HG03108 (cell line): ENCODE results near the gene HNF1B.

Source experiments
- ATAC-seq: cut with Tn5 transposase; IDR thresholded peaks from one replicate; pipeline ENCODE4 v1.9.1; 2021; ENCODE audit warnings: moderate library complexity; ENCODE audit not compliant: unreplicated experiment

Gene HNF1B

GRCh38 chr17:37737081-37737480, 7.8 kb downstream of the HNF1B start:
- ATAC-seq: no peak

- ATAC-seq: no peak
These were observed 8.4 kb downstream of the HNF1B start for GRCh38 chr17:37736428-37736827.

GRCh38 chr17:37735165-37735564, 9.7 kb downstream of the HNF1B start:
- no peak for ATAC-seq

DNA sequence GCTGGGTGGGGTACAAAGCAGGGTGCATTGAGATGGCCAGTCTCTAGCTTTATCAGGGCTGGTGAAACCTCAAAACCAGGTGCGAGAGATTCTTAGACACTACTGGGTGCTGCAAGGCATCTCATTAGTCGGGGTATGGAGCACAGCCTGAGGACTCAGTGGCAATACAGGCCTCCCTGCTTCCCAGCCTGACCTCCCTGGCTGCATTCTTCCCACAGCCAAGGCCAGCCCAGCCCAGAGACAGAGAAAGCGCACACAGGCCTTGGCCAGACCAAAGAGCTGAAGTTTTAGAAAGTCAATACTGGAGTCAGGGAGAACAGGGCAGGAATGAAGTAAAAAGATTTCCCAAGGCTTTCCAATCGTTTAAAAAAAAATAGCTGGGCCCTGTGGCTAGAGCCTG, 12.5 kb downstream of the HNF1B start:
- no peak for ATAC-seq

GRCh38 chr17:37731056-37731455, 13.8 kb downstream of the HNF1B start:
- ATAC-seq: no peak

GRCh38 chr17:37729905-37730304, 15.0 kb downstream of the HNF1B start:
- ATAC-seq: no peak

GRCh38 chr17:37726891-37727675, 17.8 kb downstream of the HNF1B start:
- no peak for ATAC-seq

GRCh38 chr17:37726248-37726647, 18.6 kb downstream of the HNF1B start:
- ATAC-seq: no peak

- no peak for ATAC-seq
These were observed 19.2 kb downstream of the HNF1B start for GRCh38 chr17:37725601-37726146.

- no peak for ATAC-seq
These were observed 19.8 kb downstream of the HNF1B start for GRCh38 chr17:37725021-37725595.

DNA sequence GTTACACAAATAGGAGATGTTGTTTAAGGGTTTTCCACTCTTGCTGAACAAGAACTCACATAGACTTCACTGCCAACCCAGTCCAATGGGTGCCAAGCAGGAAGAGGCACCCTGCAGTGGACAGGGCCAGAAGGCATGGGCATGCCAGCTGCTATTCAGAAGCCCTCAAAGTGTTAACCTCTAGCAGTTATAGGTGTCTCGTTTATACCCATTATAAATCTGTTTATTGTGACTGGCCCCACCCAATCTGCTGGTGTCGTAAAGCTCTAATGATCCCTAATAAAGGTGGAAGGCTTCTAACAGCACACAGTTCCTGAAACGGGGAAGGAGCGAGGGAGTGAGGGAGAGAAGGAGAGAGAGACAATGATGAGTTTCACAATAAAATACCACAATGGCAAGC, 23.9 kb downstream of the HNF1B start:
- ATAC-seq: no peak

DNA sequence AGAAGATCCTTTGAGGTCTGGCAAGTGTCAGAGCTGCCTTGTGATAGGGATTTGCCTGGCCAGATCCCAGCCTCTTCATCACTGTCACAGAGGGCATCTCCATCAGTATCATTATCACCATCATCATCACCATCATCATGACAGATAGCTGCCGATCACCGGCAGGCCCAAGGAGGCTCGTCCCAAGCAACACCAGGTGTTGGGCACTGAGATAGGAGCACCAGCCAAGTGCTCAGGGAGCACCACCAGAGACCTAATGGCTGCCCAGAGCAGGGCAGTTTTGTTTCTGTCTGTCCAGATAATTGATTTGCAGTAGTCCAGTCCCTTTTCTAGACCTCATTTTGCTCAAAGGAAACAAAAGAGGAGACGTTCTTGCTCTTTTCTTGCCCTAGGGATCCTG, 25.0 kb downstream of the HNF1B start:
- ATAC-seq: no peak

- ATAC-seq: no peak
These were observed 26.4 kb downstream of the HNF1B start for GRCh38 chr17:37718324-37719048.

DNA sequence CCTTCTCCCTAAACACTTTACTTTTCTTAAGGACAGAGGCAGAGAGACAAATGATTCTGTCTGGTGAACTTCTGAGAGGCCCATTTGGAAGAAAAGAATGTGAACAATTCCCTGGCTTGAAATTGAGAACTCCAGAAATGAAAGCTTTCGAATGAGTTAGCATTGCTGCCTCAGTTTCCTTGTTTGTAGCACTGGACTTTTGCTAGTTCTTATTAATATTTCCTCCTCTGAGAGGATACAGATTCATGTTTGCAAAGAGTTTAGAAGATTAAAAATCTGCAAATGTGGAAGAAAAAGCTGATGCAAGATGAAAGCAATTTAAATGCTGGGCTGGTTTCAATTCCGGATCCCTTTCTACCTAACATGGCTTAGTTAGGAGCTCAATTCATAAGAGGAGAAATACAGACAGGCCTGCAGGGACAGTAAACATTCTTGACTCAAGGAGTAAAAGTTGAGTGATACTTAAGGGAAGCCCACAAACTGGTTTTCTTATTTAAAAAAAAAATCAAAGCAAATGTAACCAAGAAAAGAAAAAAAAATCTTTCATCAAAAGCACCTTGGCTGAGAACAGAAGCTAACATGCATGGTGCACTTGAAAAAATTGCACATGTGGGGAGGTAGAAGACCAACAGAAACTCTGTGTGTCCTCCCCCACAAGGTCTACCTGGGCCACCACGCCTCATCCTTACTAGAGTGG, 27.1 kb downstream of the HNF1B start:
- no peak for ATAC-seq

DNA sequence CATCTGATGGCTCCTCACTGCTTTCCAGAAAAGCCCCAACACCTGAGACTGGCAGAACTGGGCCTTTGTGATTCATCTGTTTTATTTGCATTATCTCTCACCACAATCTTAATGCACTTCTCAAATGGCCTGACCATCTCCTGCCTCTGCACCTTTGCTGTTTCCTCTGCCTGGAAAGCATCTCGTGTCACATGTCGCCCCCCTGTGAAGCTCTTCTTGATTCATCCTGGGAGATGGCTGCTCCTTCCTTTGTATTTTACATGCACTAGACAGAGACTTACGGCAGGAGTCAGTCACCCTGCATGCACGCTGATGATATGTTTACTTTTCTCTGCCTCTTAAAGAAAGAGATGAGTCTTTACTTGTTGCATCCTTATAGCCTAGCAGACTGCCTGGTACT, 30.0 kb downstream of the HNF1B start:
- ATAC-seq: no peak

DNA sequence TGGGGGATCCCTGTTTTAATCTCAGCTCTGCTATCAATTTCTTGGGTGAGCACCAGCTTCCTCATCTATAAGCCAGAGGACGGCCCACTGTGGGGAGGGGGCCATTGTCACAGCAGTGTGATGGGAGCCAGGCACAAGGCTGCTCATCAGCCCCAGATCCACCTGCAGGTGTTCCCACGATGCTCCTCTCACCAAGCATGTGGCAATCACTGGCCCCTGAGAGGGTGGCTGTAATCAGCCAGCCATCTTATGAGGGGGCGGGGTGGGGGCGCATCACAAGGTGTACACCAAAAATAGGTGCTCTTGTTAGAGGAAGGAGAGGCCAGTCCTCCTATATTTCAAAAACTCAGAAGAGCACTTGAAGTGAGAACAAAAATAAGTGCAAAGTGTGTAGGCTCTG, 31.2 kb downstream of the HNF1B start:
- ATAC-seq: no peak

GRCh38 chr17:37713028-37713431, 31.8 kb downstream of the HNF1B start:
- ATAC-seq: no peak

DNA sequence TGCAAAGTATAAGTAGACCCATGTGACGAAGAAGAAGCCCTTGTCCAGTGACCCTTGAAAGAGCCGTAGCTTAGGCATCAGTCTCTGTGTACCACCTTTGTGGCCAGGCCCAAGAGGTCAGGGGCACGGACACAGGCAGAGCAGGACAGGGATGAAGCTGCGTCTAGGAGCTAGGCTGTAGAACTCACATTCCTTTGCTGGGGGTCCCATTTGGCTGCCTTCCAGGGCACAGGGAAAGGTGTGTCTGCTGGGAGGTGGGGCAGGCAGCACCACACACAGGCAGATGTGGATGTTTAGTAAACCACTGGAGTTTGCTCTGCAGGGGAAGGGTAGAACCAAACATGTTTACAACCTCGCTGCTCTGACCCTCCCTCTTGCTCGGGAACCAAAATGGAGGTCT, 33.7 kb downstream of the HNF1B start:
- no peak for ATAC-seq

GRCh38 chr17:37710344-37710886, 34.4 kb downstream of the HNF1B start:
- no peak for ATAC-seq

- ATAC-seq: no peak
These were observed 36.1 kb downstream of the HNF1B start for GRCh38 chr17:37708616-37709212.
